Kidney glomerular epithelial cell (primary cell): ENCODE measurements around the gene ERO1A.
"Not testable (repeated sequence)": the region's sequence is repeated elsewhere in the genome, so short reads cannot be mapped to it uniquely, and the experiment has no call there.

ENCODE experiments used
- DNase-seq: peaks from one replicate; lab custom pipeline; 2025; lab: John Stamatoyannopoulos, UW

The ERO1A gene, protein sequence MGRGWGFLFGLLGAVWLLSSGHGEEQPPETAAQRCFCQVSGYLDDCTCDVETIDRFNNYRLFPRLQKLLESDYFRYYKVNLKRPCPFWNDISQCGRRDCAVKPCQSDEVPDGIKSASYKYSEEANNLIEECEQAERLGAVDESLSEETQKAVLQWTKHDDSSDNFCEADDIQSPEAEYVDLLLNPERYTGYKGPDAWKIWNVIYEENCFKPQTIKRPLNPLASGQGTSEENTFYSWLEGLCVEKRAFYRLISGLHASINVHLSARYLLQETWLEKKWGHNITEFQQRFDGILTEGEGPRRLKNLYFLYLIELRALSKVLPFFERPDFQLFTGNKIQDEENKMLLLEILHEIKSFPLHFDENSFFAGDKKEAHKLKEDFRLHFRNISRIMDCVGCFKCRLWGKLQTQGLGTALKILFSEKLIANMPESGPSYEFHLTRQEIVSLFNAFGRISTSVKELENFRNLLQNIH

DNA sequence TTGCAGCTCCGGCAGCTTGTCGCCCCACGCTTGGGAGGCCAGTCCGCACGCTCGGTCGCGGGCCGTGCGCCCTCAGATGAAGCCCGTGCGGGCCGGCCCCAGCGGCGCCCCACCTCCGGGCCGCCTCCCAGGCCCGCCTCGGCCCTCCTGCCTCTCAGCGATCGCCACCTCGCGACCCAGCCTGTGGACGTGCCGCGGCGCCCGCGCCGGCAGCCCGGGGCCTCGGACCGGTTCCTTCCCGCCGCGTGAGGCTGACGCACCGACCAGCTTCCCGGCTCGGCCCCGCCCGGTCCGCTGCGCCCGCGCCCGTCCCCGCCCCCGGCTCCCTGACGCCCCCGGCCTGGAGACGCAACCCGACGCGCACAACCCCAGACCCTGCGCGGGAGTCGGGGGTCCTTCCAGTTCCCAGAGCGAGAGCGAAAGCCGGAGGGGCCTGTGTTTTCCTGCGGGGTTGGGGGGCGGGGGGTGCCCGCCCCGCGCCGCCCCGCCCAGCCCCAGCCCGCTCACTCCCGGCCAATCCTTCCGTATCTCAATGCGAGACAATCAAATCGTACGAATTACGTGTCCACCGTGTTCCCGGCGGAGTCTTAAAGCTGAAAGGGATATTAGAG is at the start of gene ERO1A:
Gene ERO1A (minus strand): TSS at position 78 of the 611 bp plus-strand sequence. CDS start 77 bp downstream, at position 1.
- DNase-seq, result peak; percentile 65

GRCh38 chr14:52741865-52742264 is 46.5 kb upstream of the ERO1A start:
- no peak for DNase-seq

DNA sequence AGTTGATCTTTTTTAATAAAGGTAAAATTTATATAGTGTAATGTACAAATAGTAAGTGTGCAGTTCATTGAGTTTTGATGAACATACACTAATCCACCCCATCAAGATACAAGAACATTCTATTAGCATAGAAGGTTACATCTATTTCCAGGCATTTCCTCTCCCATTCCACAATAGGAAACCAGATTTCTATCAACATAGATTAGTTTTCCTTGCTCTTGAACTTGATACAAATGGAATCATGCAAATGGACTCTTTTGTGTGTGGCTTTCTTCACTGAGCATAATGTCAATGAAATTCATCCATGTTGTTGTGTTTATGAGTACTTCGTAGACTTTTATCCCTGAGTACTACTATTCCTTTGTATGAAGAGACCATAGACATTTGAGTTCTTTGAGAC is 45.4 kb upstream of the ERO1A start:
- DNase-seq, result no peak

DNA sequence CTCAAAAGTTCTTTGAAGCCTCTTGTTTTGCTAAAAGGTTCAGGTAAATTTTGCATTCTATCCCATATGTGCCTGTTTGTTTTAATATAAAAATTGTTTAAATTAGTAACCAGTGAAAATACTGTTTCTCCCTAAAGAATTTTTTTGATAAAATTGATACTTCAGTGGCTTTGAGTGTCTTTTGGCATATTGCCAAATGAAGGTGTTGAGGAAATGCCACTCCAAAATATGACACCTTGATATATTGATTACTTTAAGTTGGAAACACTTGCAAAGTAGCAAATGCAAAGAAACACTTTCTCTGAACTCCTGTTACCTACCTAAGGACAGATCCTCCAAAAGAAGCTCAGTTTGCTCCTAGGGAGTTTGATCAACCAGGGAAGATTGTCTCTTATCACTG is 43.1 kb upstream of the ERO1A start:
- DNase-seq, result no peak

GRCh38 chr14:52735921-52736489 is 40.6 kb upstream of the ERO1A start:
- DNase-seq, result no peak

DNA sequence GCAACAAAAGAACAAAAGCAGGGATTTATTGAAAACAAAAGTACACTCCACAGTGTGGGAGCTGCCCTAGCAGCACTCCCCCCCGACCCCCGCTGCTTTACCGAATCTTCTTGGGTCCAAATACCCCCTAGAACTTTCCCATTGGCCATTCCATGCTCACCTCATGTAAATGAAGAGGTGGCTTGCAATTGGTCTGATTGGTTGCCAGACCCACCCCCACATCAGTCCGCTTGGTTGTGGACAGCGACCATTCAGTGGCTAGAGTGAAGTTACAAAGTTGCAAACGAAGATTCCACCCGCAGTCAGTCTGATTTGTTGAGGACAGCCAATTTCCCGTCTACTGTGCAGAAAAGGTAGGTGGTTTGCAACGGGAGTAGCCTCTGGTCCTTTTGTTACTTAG is 38.5 kb upstream of the ERO1A start:
- no peak for DNase-seq

DNA sequence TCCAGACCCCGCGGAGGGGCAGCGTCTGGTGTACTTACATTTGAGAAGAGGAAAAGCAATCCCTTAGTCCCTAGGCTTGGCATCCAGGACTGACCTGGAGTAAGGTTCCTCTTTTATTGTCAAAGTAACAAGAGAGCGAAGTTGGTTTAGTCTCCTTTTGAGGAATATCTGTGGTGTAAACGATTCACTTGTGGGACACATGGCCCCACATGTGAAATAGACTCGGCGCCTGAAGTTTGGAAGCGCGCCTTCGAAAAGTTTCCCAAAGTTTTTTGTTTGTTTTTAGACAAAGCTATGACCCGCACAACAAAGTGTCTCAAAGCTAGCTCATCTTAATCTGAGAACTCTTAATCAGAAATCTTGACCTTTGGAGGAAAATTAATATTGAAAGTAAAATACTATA is 35.4 kb upstream of the ERO1A start:
- DNase-seq, result no peak

GRCh38 chr14:52729925-52730708 is 34.8 kb upstream of the ERO1A start, which contains the start of gene STYX:
STYX (plus strand) TSS chr14:52730166; CDS start chr14:52730475, 309 bp downstream.
- peak; percentile 97 for DNase-seq

DNA sequence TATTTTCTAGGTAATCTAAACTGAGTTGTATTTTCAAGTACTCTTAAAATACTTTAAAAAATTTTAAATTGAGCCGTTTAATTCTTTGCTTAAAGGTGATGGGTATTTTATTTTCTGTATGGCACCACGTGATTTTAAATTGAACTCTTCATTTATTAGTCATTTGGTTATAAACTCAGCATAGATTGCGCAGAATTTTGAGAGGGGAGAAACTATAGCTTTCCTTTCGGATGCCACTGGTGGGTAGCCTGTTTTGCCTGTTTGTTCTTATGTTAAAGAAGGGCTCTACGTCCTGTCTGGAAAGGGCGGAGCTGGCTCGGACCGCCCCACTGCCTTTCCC is 34.2 kb upstream of the ERO1A start:
- DNase-seq, result no peak

DNA sequence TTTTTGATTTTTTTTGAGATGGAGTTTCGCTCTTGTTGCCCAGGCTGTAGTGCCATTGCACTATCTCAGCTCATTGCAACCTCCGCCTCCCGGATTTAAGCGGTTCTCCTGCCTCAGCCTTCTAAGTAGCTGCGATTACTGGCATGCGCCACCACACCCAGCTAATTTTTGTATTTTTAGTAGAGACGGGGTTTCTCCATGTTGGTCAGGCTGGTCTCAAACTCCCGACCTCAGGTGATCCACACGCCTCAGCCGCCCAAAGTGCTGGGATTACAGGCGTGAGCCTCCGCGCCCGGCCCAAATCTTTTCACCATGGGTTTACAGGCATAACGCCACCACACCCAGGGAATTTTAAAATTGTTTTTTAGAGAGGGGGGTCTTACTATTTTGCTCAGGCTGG is 33.7 kb upstream of the ERO1A start:
- DNase-seq, result not testable (repeated sequence)

DNA sequence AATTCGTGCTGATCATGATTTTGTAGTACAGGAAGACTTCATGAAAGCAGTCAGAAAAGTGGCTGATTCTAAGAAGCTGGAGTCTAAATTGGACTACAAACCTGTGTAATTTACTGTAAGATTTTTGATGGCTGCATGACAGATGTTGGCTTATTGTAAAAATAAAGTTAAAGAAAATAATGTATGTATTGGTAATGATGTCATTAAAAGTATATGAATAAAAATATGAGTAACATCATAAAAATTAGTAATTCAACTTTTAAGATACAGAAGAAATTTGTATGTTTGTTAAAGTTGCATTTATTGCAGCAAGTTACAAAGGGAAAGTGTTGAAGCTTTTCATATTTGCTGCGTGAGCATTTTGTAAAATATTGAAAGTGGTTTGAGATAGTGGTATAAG is 32.2 kb upstream of the ERO1A start:
- not testable (repeated sequence) for DNase-seq

- DNase-seq, result no peak
Observed at GRCh38 chr14:52724360-52724644, 28.9 kb upstream of the ERO1A start.

GRCh38 chr14:52723514-52724359 is 28.4 kb upstream of the ERO1A start:
- DNase-seq, result no peak

DNA sequence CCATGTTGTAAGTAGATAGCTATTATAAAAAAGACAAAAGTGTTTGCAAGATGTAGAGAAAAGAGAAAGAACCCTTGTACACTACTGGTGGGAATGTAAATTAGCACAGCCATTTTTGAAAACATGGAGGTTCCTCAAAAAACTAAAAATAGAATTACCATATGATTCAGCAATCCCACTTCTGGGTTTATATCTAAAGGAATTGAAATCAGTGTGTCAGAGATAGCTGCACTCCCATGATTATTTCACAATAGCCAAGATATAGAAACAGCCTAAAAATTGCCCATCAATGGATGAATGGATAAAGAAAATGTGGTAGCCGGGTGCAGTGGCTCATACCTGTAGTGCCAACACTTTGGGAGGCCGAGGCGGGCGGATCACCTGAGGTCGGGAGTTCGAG is 20.8 kb upstream of the ERO1A start:
- no peak for DNase-seq

GRCh38 chr14:52711666-52712065 is 16.3 kb upstream of the ERO1A start:
- no peak for DNase-seq

DNA sequence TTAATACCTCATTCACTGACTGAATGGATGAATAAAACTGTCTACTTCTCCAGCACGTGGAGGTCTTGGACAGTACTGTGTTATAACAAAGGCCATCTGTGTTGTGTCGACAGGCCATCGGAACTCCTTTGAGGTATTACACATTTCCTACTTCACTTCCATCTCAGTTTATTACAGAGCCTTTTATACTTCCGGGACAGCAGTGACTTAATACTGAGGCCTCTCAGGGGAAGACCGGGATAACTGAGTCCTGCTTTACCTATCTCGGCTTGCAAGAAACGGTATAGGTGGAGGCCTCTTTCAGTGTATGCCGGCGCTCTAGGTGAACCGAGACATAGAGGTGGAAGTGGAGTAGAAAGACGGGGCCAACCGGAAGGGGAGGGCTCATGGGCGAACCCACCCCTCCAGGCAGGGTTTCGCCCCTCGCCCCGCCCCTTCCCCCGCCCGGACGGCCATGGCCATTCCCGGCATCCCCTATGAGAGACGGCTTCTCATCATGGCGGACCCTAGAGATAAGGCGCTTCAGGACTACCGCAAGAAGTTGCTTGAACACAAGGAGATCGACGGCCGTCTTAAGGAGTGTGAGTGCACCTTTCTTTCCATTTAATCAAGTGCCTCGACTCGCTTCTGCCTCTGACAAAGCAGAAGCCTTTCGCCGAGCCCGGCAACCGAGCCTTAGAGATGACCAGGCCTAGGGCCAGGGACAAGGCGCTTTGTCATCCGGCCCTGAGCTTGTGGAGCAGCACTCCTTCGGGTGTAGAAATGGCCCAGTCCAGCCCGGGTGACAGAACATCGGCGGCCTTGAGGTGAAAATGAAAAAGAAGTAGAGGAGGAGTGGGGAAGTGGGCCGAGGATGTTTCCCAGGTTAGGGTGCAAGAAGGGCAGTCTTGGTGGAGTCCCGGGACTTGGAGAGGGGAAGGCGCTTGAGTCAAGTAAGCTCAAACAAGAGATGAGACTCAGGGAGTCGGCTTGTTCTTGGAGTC is 11.7 kb upstream of the ERO1A start, which contains the start of gene PSMC6:
Gene PSMC6 (plus strand): TSS at position 477 of the 983 bp plus-strand sequence. CDS start 20 bp downstream, at position 497.
- peak; percentile 90 for DNase-seq

- no peak for DNase-seq
Observed at GRCh38 chr14:52706286-52706685, 10.9 kb upstream of the ERO1A start.

DNA sequence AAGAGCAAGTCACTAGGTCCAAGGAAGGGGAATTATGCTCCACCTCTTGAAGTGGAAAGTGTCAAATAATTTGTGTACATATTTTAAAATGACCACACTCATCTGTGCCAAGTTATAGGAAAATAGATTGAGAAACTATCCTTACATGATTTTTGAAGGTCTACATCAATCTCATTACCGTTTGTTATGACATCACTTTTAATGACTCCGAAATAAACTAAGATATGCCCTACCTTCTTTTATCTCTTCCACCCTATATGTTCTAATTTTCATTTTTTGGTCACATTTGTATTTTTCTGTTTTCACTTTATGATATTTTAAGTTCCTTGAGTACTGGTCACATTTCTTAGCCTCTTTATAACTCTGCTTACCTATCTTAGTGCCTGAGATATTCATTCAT is 8.3 kb upstream of the ERO1A start:
- DNase-seq, result no peak

DNA sequence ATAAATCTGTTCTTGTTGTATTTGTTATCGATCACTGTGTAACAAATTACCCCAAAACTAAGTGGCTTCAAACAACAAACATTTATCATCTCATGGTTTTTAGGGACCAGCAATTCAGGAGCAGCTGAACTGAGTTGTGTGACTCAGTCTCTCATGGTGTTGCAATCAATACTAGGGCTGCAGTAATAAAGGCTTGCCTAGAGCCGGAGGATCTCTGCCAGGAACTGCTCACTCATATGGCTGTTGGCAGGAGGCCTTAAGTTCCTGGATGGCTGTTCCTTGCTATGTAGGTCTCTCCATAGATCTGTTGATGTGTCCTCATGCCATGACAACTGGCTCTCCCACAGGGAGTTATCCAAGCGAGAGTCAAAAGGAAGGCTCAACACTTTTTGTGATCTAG is 7.9 kb upstream of the ERO1A start:
- DNase-seq, result no peak

DNA sequence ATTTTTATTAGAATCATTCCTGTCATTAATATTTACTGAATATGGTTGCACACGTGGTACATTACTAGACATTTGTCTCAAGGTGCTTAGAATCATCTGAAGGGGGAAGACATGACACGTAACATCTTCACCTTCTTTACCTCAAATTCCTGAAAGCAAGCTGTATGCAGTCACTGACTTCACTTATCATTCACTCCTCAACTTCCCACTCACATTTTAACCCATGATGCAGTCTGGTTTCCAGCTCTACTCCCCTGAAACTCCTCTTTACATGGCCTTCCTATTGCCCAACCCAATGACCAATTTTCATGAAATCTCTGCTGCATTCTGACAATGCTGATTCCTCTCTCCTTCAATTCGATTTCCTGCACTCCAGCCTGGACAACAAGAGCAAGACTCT is 5.9 kb upstream of the ERO1A start:
- peak; percentile 20 for DNase-seq
